HG03064 (cell line): ENCODE data around the gene COL8A2.

Experiments
- ATAC-seq: cut with Tn5 transposase; IDR thresholded peaks from one replicate; pipeline ENCODE4 v1.9.1; 2021; ENCODE audit warnings: low read depth; ENCODE audit not compliant: unreplicated experiment

COL8A2 gene

GRCh38 chr1:36157973-36158826 lies 33.2 kb upstream of the COL8A2 start:
- no peak for ATAC-seq

GRCh38 chr1:36157115-36157903 lies 32.3 kb upstream of the COL8A2 start:
- ATAC-seq: no peak

- no peak for ATAC-seq
These were observed 31.5 kb upstream of the COL8A2 start for GRCh38 chr1:36156329-36157114.

- ATAC-seq: peak; percentile 45
These were observed 30.6 kb upstream of the COL8A2 start, which contains the start of gene MAP7D1 for GRCh38 chr1:36155408-36156328. MAP7D1 (plus strand) TSS chr1:36156160; CDS start chr1:36156418, 258 bp downstream.

GRCh38 chr1:36154765-36155407 lies 29.9 kb upstream of the COL8A2 start:
- no peak for ATAC-seq

- ATAC-seq: no peak
These were observed 29.3 kb upstream of the COL8A2 start for GRCh38 chr1:36154335-36154734.

- ATAC-seq: no peak
These were observed 28.5 kb upstream of the COL8A2 start for GRCh38 chr1:36153476-36153875.

GRCh38 chr1:36151845-36152203 lies 26.8 kb upstream of the COL8A2 start:
- ATAC-seq: no peak

- no peak for ATAC-seq
These were observed 26.3 kb upstream of the COL8A2 start for GRCh38 chr1:36151134-36151844.

GRCh38 chr1:36150296-36151133 lies 25.5 kb upstream of the COL8A2 start:
- ATAC-seq: peak; percentile 47

- no peak for ATAC-seq
These were observed 24.9 kb upstream of the COL8A2 start for GRCh38 chr1:36149973-36150295.

GRCh38 chr1:36149237-36149972 lies 24.4 kb upstream of the COL8A2 start, which contains the start of gene TRAPPC3:
TRAPPC3 (minus strand) TSS chr1:36149486; CDS start chr1:36149378, 108 bp downstream.
- ATAC-seq: peak; percentile 82

- no peak for ATAC-seq
These were observed 23.8 kb upstream of the COL8A2 start for GRCh38 chr1:36148821-36149236.

- no peak for ATAC-seq
These were observed 19.4 kb upstream of the COL8A2 start for GRCh38 chr1:36144413-36144812.

GRCh38 chr1:36143424-36143823 lies 18.4 kb upstream of the COL8A2 start:
- no peak for ATAC-seq

- no peak for ATAC-seq
These were observed 17.1 kb upstream of the COL8A2 start for GRCh38 chr1:36142121-36142520.

- no peak for ATAC-seq
These were observed 14.5 kb upstream of the COL8A2 start for GRCh38 chr1:36139521-36139920.
